HG03575 (cell line): ENCODE data around the gene RNF157.
"Not testable (repeated sequence)": the region's sequence is repeated elsewhere in the genome, so short reads cannot be mapped to it uniquely, and the experiment has no call there.

Experiments used
- ATAC-seq: cut with Tn5 transposase; IDR thresholded peaks from one replicate; pipeline ENCODE4 v1.9.1; 2021; ENCODE audit not compliant: unreplicated experiment, insufficient number of reproducible peaks, low FRiP score; ENCODE audit errors: extremely low read depth

Gene RNF157

DNA sequence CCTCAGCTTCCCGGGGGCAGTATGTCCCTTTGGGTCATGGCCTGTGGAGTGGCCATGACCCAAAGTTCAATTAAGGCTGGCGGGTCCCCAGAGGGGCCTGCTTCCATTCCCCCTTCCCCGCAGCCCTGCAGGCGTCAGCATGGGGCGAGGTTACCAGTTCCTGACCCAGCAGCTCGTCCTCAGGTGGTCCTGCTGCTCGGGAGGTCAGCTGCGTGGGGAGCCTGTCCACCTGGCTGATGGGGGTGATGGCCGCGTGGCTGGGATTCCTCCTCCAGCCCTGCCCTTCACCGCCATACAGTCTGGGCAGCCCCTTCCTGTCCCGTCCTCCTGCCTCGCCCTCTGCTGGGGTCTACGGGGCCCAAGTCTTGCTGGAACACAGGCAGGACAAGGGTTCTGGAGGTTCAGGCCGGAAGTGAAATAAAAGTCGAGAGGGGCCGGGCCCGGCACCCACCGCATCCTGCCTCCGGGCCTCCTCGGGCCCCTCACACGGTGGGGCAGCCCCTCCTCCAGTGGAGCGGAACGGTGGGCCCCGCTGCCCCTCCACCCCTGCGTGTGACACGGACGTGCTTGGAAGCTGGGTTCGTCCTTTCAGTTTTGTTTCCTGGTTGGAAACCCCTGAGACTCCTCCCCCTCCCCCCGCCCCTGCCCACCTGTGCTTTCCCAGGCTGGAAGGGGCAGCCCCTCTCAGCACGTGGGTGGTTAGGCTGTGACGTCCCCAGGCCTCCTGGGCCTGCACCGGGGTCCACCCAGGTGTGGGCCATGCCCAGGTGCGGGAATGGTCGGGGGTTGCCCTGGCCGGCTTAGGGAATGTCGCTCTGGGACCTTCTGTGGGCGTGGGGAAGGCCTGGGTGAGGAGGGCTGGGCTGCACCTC is 31.6 kb upstream of the RNF157 start:
- ATAC-seq, result no peak

DNA sequence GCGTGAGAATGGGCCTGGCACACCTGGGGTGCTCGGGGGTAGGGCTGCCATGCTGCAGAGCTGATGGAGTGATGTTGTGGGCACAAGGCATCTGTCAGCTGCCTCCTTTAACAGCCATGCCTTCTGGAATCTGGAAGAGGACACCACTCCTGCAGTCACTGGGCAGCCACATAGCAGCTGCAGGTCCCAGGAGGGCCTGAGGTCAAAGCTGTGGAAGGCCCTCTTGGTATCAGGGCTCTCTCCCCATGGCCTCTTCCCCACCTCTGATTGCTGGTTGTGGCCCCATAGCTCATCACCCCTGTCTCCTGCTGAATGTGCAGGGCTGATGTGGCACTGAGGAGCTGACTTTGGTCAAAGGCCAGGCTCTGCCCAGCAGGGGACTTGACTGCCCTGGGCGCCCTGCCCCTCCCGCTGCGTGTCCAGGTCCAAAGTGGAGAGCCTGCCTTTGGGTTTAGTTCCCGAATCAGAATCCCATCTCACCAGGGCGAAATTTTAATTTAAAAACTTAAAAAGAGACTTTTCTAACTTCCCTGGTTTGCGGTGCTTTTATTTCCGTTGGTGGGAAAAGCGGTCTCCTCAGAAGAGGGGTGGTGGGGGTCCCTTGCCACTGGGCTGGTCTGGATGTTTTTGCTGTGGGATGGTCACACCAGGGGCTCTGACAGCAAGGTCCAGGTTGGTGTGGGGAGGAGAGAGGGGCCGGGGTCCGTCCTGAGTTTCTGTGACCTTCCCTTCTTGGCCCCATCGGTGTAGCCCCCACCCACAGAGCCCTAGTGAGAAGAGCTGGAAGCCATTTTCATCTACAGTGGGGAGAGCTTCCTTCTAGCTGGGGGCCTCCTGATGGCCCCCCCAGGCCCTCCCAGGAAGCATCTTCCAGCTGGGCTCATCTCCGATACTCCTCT is 30.7 kb upstream of the RNF157 start:
- no peak for ATAC-seq

DNA sequence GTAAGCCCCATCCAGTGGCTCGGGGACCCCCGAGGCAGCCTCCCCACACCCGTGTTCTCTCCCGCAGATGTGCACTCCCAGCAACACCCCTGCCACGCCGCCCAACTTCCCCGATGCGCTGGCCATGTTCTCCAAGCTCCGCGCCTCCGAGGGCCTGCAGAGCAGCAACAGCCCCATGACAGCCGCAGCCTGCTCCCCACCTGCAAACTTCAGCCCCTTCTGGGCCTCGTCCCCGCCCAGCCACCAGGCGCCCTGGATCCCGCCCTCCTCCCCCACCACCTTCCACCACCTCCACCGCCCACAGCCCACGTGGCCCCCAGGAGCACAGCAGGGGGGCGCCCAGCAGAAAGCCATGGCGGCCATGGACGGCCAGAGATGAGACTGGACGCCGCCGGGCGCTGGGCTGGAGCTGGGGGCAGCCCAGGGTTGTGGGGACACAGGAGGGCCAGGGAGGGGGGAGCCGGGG is 29.9 kb upstream of the RNF157 start:
- ATAC-seq, result no peak

DNA sequence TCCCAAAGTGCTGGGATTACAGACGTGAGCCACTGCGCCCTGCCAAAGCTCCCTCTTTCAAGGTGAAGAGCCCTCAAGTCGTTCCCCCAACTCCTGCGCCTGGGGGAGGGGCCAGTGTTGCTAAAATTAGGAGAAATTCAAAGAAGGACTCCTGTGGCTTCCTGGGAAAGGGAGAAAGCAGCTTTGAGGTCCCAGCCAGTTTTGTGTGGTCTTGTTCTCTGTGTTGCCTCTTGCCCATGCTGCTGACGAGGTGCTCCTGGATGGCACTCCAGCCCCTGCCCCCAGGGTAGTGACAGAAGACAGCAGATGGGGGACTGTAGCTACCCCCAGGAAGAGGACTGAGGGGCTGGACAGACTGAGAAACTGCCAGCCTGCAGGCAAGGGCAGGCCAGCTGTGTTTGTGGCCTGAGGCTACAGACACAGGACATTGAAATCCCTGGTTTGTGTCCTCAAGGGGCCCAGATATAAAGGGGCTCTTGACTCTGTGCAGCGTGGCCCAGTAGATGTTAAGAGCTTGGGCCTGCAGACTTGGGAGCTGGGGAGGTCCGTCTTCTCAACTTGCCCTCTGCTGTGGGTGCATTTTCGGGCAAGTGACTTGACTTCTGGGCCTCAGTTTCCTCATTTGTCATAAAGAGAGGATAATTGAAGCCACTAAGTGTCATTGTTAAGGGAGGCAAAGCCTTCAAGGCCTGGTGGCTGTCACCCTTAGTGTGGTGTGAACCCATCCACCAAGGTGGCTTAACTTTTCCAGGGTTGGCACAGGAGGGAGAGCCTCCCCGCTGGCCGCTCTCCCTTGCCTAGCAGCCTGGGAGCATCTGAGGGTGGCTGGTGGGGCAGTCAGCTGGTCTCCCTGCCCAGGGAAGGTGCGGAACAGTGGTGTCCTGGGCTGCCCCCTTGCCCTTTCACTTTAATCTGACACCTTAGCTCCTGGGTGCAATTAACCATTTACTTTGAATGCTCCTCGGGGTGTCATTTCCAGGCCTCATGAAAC is 29.0 kb upstream of the RNF157 start:
- ATAC-seq, result no peak

DNA sequence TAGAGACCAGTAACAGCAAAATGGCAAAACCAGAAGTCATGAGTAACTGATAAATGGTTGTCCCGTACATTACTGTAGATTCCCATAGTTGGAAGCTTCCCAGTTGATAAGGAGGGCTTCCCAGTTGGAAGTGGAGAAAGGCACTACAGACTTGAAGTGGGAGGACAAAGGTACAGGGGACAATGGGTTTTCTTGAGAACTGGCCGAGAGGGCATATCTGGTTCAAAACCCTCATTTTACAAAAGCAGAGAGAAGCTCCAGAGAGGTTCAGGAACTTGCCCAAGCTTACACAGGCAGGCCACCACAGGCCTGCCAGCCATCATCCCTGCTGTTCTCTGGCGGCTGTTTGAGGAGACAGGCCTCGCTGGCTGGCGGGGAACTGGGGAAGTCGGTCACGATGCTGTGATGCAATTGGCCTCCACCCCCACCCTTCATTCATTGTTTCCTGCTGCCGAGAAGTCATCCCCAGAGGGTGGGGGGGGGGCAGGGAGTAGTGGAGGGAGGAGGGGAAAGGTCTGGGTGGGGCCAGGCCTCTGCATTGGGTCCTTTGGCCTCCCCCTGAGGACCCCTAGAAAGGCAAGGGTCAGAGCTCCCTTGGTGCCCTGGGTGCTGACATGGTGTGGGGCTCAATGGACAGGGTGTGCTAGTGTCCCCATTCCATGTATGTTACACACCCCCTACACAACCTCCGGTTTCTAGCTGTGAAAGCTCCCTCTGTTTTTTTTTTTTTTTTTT is 27.9 kb upstream of the RNF157 start:
- no peak for ATAC-seq

DNA sequence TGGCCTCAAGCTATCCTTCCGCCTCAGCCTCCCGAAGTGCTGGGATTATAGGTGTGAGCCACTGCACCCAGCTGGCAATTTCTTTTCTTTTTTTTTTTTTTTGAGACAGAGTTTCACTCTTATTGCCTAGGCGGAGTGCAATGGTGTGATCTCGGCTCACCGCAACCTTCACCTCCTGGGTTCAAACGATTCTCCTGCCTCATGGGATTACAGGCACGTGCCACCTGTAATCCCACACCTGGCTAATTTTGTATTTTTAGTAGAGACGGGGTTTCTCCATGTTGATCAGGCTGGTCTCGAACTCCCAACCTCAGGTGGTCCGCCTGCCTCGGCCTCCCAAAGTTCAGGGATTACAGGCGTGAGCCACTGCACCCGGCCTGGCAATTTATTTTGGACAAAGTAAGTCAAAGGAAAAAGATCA is 27.3 kb upstream of the RNF157 start:
- not testable (repeated sequence) for ATAC-seq

DNA sequence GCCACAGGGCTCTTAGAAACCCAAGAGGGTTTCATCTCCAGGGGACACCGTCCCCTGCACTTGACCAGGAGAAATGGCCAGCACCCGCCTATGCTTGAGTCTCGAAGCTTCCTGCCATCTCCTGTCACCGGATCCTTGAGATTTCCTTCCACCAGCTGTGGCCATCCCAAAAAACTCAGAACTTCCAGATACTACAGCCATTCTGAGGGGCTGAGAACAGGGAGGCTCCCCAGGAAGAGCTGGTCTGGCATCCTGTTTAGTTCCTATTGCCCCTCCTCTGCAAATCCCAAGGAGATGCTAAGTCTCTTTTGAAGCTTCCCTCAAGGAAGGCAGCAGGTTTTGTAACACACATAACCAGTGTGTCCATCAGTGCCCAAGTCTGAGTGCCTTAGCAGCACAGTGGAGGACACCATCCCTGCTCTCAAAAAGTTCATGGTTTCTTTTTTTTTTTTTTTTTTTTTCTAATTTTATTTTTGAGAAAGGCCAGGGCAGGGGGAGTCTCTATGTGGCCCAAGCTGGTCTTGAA is 26.8 kb upstream of the RNF157 start:
- ATAC-seq, result no peak

DNA sequence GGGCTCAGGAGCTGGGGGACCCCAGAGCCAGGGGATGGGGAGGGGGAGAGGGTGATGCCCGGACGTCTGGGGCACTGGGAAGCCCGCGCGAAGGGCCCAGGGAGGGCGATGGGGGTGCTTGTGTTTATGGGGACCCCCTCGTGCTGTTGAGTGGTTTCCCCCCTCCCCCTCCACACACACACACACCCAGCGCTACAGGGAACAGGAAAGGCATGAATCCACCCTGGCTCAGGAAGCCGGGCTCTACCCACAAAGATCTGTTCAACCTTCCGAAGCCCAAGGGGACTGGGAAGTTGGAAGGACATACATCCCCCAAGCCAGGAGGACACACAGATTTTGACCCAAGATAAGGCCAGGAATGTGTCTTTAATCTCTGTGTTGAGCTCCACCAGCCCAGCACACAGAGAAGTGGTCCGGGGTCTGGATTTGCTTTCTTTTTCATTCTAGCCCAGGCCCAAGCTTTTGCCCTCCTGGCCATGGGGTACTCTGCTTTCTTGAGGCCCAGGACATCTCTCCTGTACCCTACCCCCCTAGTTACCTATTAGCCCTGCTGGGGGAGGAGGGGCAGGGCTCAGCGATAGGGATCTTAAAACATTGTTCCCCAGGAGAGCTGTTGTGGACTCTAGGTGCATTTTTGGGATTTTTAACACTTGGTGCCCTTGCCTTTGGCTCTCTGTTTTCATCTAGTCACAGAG is 26.1 kb upstream of the RNF157 start:
- no peak for ATAC-seq

DNA sequence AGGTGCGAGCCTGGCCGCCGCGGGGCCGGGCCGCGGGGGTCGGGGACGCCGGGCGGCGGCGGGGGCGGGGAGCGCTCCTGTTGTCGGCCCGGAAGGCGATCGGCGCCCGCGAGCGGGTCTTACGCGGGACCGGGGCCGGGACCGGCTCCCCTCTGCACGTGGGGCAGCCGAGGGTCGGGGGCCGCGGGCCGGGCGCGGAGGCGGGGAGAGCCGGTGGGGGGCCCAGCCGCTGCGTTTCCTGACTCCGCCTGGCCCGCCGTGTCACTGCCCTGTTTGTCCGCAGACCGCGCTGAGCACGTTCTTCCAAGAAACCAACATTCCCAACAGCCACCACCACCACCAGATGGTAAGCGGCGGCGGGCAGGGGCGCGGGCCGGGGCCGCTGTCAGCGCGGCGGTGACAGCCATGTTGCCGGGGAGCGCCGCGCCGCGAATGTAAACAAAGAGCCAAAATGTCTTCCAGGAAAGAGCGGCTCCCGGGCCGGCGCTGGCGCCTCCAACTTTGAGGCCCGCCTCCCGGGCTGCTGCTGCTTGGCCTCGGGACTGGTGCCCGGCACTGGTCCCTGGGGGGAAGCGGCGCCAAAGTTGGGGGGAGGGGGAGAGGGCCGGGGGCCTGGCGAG is 25.4 kb upstream of the RNF157 start:
- ATAC-seq, result no peak

DNA sequence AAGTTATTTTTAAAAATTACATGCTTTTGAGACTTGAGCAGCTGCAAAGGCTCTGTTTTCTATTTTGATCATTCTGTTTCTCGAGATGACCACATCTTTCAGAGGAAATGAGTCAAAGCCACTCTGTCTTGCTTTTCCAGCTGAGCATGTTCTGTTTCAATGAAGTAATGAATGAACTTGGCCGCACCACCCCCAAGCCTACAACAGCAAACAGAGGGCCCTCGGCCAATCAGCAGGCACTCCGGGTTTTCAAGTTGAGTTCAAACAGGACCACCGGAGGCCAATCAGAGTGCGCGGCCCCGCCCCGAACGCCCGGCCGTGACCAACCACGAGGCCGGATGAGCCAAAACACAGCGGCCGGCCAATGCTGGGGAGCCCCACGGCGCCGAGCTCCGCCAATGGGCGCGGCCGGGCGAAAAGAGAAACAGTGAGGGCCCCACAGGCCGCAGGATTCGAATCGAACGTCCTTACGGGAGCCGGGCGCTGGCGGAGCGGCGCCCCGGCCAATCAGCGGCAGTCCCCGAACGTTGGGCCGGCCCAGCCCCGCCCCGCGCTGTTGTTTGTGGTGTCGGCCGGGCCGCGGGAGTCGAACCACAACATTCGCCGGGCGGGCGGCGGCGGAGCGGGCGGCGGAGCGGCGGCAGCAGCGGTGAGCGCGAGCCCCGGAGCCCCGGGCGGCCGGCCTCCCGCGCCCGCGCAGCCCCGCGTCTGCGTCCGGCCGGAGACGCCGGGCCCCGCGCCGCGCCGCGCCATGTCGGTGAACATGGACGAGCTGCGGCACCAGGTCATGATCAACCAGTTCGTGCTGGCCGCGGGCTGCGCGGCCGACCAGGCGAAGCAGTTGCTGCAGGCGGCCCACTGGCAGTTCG is 24.7 kb upstream of the RNF157 start, which contains the start of gene UBALD2:
Gene UBALD2, plus strand, starts transcription at position 594 of the 869 bp plus-strand sequence. Its CDS starts 158 bp downstream, at position 752.
- ATAC-seq, result peak; percentile 35

DNA sequence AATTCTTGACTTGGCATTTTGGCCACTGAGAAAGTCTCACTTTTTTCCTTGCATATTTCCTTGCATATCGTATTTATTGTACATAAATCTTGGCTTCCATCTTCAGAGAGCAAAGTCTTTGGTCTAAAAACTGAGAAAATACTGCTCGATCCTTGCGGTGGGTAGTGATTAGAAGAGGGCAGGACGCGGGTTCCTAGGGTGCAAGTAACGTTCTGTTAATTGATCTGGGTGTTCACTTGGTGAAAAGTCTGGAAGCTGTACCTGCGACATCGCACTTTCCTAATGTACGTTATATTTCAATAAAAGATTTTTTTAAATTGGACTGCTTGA is 24.1 kb upstream of the RNF157 start:
- no peak for ATAC-seq

DNA sequence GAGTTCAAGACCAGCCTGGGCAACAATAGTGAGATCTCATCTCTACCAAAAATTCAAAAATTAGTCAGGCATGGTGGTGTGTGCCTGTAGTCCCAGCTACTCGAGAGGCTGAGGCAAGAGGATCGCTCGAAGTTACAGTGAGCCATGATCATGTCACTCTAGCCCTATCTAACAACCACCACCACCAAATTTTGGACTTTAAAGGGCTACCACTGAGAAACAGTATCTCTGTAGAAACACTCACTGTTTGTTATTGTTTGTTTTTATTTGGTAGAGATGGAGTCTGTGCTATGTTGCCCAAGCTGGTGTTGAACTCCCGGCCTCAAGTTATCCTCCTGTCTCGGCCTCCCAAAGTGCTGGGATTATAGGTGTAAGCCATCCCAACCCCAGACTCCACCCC is 23.6 kb upstream of the RNF157 start:
- ATAC-seq, result no peak

DNA sequence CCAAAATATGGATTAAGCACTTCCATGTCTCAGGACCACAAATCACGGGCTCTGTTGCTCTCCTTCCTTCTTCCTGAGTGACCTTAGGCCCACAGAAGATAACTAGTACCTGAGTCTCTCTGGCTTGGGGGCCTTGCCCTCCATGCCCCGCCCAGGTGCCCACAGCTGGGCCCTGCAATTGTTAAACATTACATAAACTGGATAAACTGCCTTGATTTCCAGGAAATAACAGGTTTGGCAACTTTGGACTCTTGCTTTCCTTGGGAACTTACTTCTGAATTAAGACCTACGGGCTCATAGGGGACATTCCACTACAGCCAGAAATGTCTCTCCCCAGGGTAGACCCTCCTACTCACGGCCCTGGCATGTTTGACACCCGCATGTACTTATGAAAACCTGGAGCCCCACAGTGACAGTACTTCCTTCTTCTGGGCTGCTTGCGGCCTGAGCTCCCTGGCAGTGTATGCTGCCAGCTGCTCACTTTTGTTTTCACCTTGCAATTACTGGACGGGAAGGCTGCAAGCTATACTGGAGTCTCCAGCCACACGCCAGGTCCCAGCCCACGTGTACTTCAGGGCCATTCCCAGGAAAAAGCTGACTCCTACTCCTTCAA is 22.5 kb upstream of the RNF157 start:
- no peak for ATAC-seq

DNA sequence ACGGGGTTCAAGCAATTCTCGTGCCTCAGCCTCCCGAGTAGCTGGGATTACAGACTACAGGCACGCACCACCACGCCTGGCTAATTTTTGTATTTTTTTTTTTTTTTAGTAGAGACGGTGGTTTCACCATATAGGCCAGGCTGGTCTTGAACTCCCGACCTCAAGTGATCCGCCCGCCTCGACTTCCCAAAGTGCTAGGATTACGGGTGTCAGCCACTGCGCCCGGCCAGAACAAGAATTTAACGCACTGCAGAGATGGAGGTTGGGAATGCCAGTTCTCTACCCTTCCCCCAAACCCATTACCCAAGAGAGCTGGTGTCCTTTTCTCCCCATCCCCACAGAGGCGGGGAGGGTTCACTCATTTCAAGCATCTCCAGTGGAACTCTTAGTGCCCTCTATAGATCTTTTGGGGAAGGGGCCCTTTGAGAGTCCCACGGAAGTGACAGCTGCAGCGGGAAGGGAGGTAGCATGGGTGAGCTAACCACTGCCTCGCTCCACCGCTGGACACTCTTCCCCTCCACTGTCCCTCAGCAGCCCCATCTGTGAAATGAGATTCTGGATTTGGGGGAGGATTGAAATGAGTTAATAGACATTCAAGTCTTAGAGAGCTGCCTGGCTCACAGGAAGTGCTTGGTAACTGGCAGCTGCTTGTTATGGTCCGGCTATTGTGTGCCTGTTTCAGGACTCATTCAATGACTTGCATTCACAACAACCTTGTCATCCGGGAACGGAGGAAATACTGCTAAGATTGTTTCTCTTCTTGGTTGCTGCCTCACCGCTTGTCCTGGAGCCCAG is 21.3 kb upstream of the RNF157 start:
- ATAC-seq, result no peak

DNA sequence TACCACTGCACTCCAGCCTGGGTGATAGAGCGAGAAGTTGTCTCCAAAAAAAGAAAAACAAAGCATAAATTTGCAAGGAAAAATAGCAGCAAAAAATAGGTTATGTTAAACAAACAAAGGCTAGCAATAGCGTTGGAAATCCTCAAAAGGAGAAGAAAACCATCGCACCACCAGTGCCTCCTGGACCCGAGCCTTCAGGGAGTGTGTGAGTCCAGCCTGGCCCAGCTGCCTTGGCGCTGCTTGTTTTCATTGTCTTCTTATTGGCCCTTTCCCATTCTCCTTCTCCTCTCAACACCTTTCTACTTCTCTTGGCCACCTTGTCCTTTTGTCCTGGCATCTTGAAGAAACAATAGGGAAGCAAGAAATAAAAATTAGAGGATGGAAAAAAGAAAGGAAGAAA is 20.4 kb upstream of the RNF157 start:
- no peak for ATAC-seq
